IPS-18a (cell line): ENCODE results near the gene SGMS2.
"Not testable (repeated sequence)": the region's sequence is repeated elsewhere in the genome, so short reads cannot be mapped to it uniquely, and the experiment has no call there.

Source experiments
- H3K27ac ChIP-seq: one replicate; pipeline ENCODE4 v1.5.1; 2013; ENCODE audit warnings: low read length
- H3K27me3 ChIP-seq: one replicate; pipeline ENCODE4 v1.6.1; 2013; ENCODE audit warnings: mild to moderate bottlenecking, low read length; ENCODE audit not compliant: control insufficient read depth, insufficient read depth
- H3K36me3 ChIP-seq: one replicate; pipeline ENCODE4 v1.6.1; 2013; ENCODE audit warnings: low read depth, low read length; ENCODE audit not compliant: control insufficient read depth
- H3K4me1 ChIP-seq: one replicate; pipeline ENCODE4 v1.6.1; 2013; ENCODE audit warnings: low read depth, low read length; ENCODE audit not compliant: control insufficient read depth
- H3K4me3 ChIP-seq: one replicate; pipeline ENCODE4 v1.5.1; 2013; ENCODE audit warnings: low read length
- H3K9ac ChIP-seq: one replicate; pipeline ENCODE4 v1.6.1; 2013; ENCODE audit warnings: mild to moderate bottlenecking, low read length, moderate library complexity
- H3K9me3 ChIP-seq: one replicate; pipeline ENCODE4 v1.6.1; 2013; ENCODE audit warnings: low read depth, low read length; ENCODE audit not compliant: control insufficient read depth

Gene SGMS2

GRCh38 chr4:107900067-107900466 is 75.3 kb downstream of the SGMS2 start:
- Histone ChIP-seq H3K9ac (no peak overlapping the region), H3K9me3 (no peaks in the 10 kb centered on the region), H3K36me3 (no peaks in the 10 kb centered on the region), H3K27ac (no peak overlapping the region), H3K4me3 (no peak overlapping the region), H3K4me1 (no peaks in the 10 kb centered on the region), H3K27me3 (no peaks in the 10 kb centered on the region)

GRCh38 chr4:107900508-107900907 is 75.8 kb downstream of the SGMS2 start:
- Histone ChIP-seq H3K4me1 (no peaks in the 10 kb centered on the region), H3K27me3 (no peaks in the 10 kb centered on the region), H3K9me3 (no peaks in the 10 kb centered on the region), H3K36me3 (no peaks in the 10 kb centered on the region), H3K4me3 (no peak overlapping the region), H3K9ac (no peak overlapping the region), H3K27ac (no peak overlapping the region)

- Histone ChIP-seq H3K4me1 (peaks cover 3% of the 10 kb centered on the region), H3K27me3 (no peaks in the 10 kb centered on the region), H3K27ac (no peak overlapping the region), H3K9ac (no peak overlapping the region), H3K9me3 (no peaks in the 10 kb centered on the region), H3K36me3 (no peaks in the 10 kb centered on the region), H3K4me3 (no peak overlapping the region)
Measured at GRCh38 chr4:107901213-107901934, 76.6 kb downstream of the SGMS2 start.

GRCh38 chr4:107902715-107903114 is 78.0 kb downstream of the SGMS2 start:
- no peak overlapping the region for H3K4me3 ChIP-seq
- H3K36me3 ChIP-seq, result no peaks in the 10 kb centered on the region
- no peak overlapping the region for H3K27ac ChIP-seq
- peaks cover 12% of the 10 kb centered on the region for H3K4me1 ChIP-seq
- H3K27me3 ChIP-seq, result no peaks in the 10 kb centered on the region
- no peaks in the 10 kb centered on the region for H3K9me3 ChIP-seq
- H3K9ac ChIP-seq, result no peak overlapping the region

- peaks cover 14% of the 10 kb centered on the region for H3K4me1 ChIP-seq
- H3K4me3 ChIP-seq, H3K9me3 ChIP-seq, H3K9ac ChIP-seq, H3K27ac ChIP-seq, H3K36me3 ChIP-seq, H3K27me3 ChIP-seq: not testable (repeated sequence)
Measured at GRCh38 chr4:107905082-107905481, 80.3 kb downstream of the SGMS2 start.

- Histone ChIP-seq H3K27me3 (no peaks in the 10 kb centered on the region), H3K4me3 (no peak overlapping the region), H3K9me3 (no peaks in the 10 kb centered on the region), H3K9ac (no peak overlapping the region), H3K4me1 (peaks cover 16% of the 10 kb centered on the region), H3K36me3 (no peaks in the 10 kb centered on the region), H3K27ac (no peak overlapping the region)
Measured at GRCh38 chr4:107906458-107907100, 81.8 kb downstream of the SGMS2 start.

- Histone ChIP-seq H3K4me3 (no peak overlapping the region), H3K36me3 (no peaks in the 10 kb centered on the region), H3K9ac (no peak overlapping the region), H3K27ac (no peak overlapping the region), H3K9me3 (no peaks in the 10 kb centered on the region), H3K4me1 (peaks cover 20% of the 10 kb centered on the region), H3K27me3 (no peaks in the 10 kb centered on the region)
Measured at GRCh38 chr4:107908377-107908776, 83.6 kb downstream of the SGMS2 start.

GRCh38 chr4:107913283-107913899 is 88.7 kb downstream of the SGMS2 start:
- H3K36me3 ChIP-seq, result no peaks in the 10 kb centered on the region
- no peak overlapping the region for H3K27ac ChIP-seq
- H3K9ac ChIP-seq, result no peak overlapping the region
- no peak overlapping the region for H3K4me3 ChIP-seq
- H3K4me1 ChIP-seq, result peaks cover 6% of the 10 kb centered on the region
- no peaks in the 10 kb centered on the region for H3K27me3 ChIP-seq
- H3K9me3 ChIP-seq, result no peaks in the 10 kb centered on the region

- Histone ChIP-seq H3K36me3 (no peaks in the 10 kb centered on the region), H3K9ac (no peak overlapping the region), H3K27me3 (no peaks in the 10 kb centered on the region), H3K4me3 (no peak overlapping the region), H3K4me1 (peaks cover 6% of the 10 kb centered on the region), H3K27ac (no peak overlapping the region), H3K9me3 (peaks cover 4% of the 10 kb centered on the region)
Measured at GRCh38 chr4:107915220-107915619, 90.5 kb downstream of the SGMS2 start.

- no peak overlapping the region for H3K4me3 ChIP-seq
- no peak overlapping the region for H3K27ac ChIP-seq
- H3K36me3 ChIP-seq, result no peaks in the 10 kb centered on the region
Measured at GRCh38 chr4:107916623-107917022, 91.9 kb downstream of the SGMS2 start.

GRCh38 chr4:107917500-107917899 is 92.8 kb downstream of the SGMS2 start:
- Histone ChIP-seq H3K4me1 (peaks cover 3% of the 10 kb centered on the region), H3K9ac (no peak overlapping the region), H3K27ac (no peak overlapping the region), H3K9me3 (peaks cover 4% of the 10 kb centered on the region), H3K27me3 (no peaks in the 10 kb centered on the region), H3K4me3 (no peak overlapping the region), H3K36me3 (no peaks in the 10 kb centered on the region)

More at GRCh38 chr4:107916623-107917022, 91.9 kb downstream of the SGMS2 start:
- no peak overlapping the region for H3K9ac ChIP-seq
- H3K27me3 ChIP-seq, result no peaks in the 10 kb centered on the region
- peaks cover 4% of the 10 kb centered on the region for H3K9me3 ChIP-seq
- peaks cover 3% of the 10 kb centered on the region for H3K4me1 ChIP-seq
